Common myeloid progenitor, CD34-positive (primary cell): ENCODE results near the gene PAM.

Experiments
- CTCF ChIA-PET: fragments of 350-600 bp; sonication (Branson Sonifier 250); formaldehyde crosslinking; loops from one replicate; lab custom pipeline; 2021; ENCODE audit warnings: antibody characterized with exemption; lab: Charles Lee
- POLR2A ChIA-PET: fragments of 350-600 bp; sonication (Branson Sonifier 250); formaldehyde crosslinking; loops from one replicate; lab custom pipeline; 2021; ENCODE audit warnings: antibody characterized with exemption; lab: Charles Lee
- DNase-seq, 3 donors: peaks; one replicate each; pipeline versions ENCODE4 v3.0.0 to v3.0.0-alpha.2; 2013
- H3K27ac ChIP-seq, 2 experiments: 1 replicate in 1 of 2; 2 replicates in 1 of 2; pipeline ENCODE4 v1.7.0; 2013; ENCODE audit warnings: inconsistent platforms in 2 of 2, low read length in 2 of 2, mild to moderate bottlenecking in 2 of 2, low read depth in 1 of 2, moderate library complexity in 1 of 2; ENCODE audit not compliant: severe bottlenecking in 2 of 2, insufficient read depth in 1 of 2, poor library complexity in 1 of 2
- H3K27me3 ChIP-seq, 5 experiments: replicated peaks in 2 of 5; 1 replicate in 3 of 5; 2 replicates in 2 of 5; pipeline versions ENCODE4 v1.6.1 to v1.7.0; 2013; ENCODE audit warnings: low read length in 4 of 5, mild to moderate bottlenecking in 2 of 5, moderate library complexity in 2 of 5, inconsistent platforms in 1 of 5; ENCODE audit not compliant: insufficient read depth in 5 of 5, control insufficient read depth in 4 of 5
- H3K36me3 ChIP-seq, 4 experiments: 1 replicate in 2 of 4; 2 replicates in 2 of 4; pipeline versions ENCODE4 v1.6.1 to v1.7.0; 2013; ENCODE audit warnings: low read length in 3 of 4, control low read depth in 1 of 4, mild to moderate bottlenecking in 1 of 4; ENCODE audit not compliant: control insufficient read depth in 4 of 4, insufficient read depth in 4 of 4
- H3K4me1 ChIP-seq, 4 experiments: 1 replicate in 3 of 4; 2 replicates in 1 of 4; pipeline versions ENCODE4 v1.6.1 to v1.7.1; 2013; ENCODE audit warnings: low read length in 3 of 4, mild to moderate bottlenecking in 3 of 4, control low read depth in 1 of 4, inconsistent platforms in 1 of 4, moderate library complexity in 1 of 4; ENCODE audit not compliant: control insufficient read depth in 4 of 4, insufficient read depth in 4 of 4; ENCODE audit errors: control extremely low read depth in 1 of 4
- H3K4me3 ChIP-seq, 7 experiments: 1 replicate in 4 of 7; 2 replicates in 3 of 7; pipeline versions ENCODE4 v1.5.1 to v1.7.0; 2013; ENCODE audit warnings: mild to moderate bottlenecking in 7 of 7, low read length in 6 of 7, moderate library complexity in 6 of 7, inconsistent platforms in 2 of 7, low read depth in 2 of 7, control low read depth in 1 of 7; ENCODE audit not compliant: insufficient read depth in 4 of 7, control insufficient read depth in 1 of 7; ENCODE audit errors: extremely low read depth in 1 of 7
- H3K9me3 ChIP-seq, 5 experiments: 1 replicate in 4 of 5; 2 replicates in 1 of 5; pipeline versions ENCODE4 v1.6.1 to v1.7.1; 2013; ENCODE audit warnings: low read length in 4 of 5, mild to moderate bottlenecking in 2 of 5, inconsistent platforms in 1 of 5, low read depth in 1 of 5, moderate library complexity in 1 of 5; ENCODE audit not compliant: control insufficient read depth in 4 of 5, insufficient read depth in 2 of 5; ENCODE audit errors: control extremely low read depth in 1 of 5
- WGBS: methylation state at CpG from one replicate; pipeline ENCODE4 v1.1.5; 2013; ENCODE audit not compliant: insufficient coverage; 5-methylcytosine and 5-hydroxymethylcytosine counted together

Gene PAM

DNA sequence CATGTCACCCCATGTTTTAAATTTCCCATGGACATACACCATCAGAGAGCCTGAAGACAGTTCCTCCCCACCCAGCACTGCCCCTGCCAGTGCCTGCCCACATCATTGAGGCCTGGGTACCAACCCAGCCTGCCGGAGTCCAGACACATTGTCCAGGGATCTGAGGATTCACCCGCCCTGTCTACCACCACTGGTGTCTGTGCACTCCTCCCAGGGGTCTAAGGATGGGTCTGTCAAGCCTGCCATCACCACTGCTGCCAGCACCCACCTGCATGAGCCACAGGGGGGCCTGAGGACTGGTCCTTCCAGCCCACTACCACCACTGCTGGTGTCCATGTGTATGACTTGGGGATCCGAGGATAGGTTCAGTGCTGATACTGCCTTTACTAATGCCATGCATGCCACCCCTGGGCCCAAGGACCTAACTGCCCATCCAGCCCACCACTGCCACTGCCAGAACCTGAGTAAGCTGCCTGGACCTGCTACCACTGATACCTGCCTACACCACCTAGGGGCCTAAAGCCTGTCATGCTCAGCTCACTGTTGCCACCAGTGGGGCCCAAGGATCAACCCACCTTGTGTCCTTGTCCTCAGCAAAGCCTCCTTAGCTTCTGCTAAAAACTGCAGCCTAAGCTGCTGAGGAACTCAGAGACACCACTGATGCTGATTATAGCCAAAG is 227.0 kb downstream of the PAM start:
- H3K27me3 ChIP-seq = no peaks in the 10 kb centered on the region
- no peak for DNase-seq
- no peak overlapping the region for H3K27ac ChIP-seq
- POLR2A ChIA-PET = no interaction called here
- H3K36me3 ChIP-seq = peaks cover 0 to 7% (median 3%) of the 10 kb centered on the region in 4 experiments
- H3K4me1 ChIP-seq = no peaks in the 10 kb centered on the region
- WGBS = 100% methylated on average over 2 of the region's 3 CpGs
- H3K4me3 ChIP-seq = no peak overlapping the region
- CTCF ChIA-PET = no interaction called here
- H3K9me3 ChIP-seq = peaks cover 3 to 12% (median 6%) of the 10 kb centered on the region in 5 experiments

- ChIA-PET CTCF (no interaction called here), POLR2A (no interaction called here)
- peaks cover 3 to 12% (median 6%) of the 10 kb centered on the region in 5 experiments for H3K9me3 ChIP-seq
- H3K4me1 ChIP-seq = no peaks in the 10 kb centered on the region
- H3K4me3 ChIP-seq = no peak overlapping the region
- no peaks in the 10 kb centered on the region for H3K27me3 ChIP-seq
- no CpG with 5 or more reads among the region's 3 CpGs for WGBS
- no peak overlapping the region for H3K27ac ChIP-seq
- DNase-seq = no peak
- peaks cover 0 to 7% (median 3%) of the 10 kb centered on the region in 4 experiments for H3K36me3 ChIP-seq
Measured at GRCh38 chr5:102986074-102986473, 231.0 kb downstream of the PAM start.

DNA sequence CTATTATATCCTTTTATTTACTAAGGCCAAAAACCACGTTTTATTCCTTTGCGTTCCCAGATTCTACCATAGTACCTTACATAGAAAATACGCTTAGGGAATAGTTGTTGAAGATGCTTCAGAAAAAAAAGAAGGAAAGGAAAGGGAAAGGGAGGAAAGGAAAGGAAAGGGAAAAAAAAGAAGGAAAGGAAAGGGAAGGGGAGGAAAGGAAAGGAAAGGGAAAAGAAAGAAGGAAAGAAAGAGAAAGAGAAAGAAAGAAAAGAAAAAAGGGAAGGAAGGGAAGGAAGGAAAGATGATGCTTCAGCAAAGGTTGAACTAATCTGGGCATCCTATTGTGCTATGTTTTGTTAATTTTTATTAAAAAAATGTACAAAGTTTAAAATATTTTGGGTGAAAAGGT is 233.4 kb downstream of the PAM start:
- POLR2A ChIA-PET = no interaction called here
- CTCF ChIA-PET = no interaction called here
- H3K36me3 ChIP-seq = no peaks in the 10 kb centered on the region

DNA sequence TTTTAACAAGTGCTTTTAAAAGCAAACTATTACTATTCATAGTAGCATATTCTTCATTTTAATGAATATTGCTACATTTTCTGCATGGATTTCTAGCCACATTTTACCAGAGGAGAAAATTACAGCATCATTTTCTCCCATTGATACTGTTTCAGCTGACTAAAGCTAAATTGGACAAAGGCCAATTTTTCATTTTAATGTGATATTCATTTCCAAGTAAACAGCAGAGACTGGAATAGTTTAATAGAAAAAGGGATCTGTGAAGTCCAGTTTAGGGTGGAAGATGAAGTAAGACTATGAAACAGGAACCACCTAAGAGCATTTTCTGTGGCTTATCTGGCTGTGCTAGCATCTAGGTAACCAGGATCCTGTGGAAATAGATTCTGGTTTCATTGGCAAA is 236.7 kb downstream of the PAM start:
- peaks cover 0 to 4% (median 0%) of the 10 kb centered on the region in 4 experiments for H3K36me3 ChIP-seq
- POLR2A ChIA-PET = no interaction called here
- H3K4me1 ChIP-seq = no peaks in the 10 kb centered on the region
- no peak overlapping the region for H3K27ac ChIP-seq
- H3K9me3 ChIP-seq = no peaks in the 10 kb centered on the region
- H3K4me3 ChIP-seq = no peak overlapping the region
- DNase-seq = no peak
- H3K27me3 ChIP-seq = no peaks in the 10 kb centered on the region
- CTCF ChIA-PET = no interaction called here

More for the DNA sequence above, 233.4 kb downstream of the PAM start:
- no peak for DNase-seq
- Histone ChIP-seq H3K27me3 (no peaks in the 10 kb centered on the region), H3K27ac (no peak overlapping the region), H3K4me1 (no peaks in the 10 kb centered on the region), H3K9me3 (peaks cover 0 to 3% (median 3%) of the 10 kb centered on the region in 5 experiments), H3K4me3 (no peak overlapping the region)
- WGBS = no CpG with 5 or more reads among the region's 3 CpGs

DNA sequence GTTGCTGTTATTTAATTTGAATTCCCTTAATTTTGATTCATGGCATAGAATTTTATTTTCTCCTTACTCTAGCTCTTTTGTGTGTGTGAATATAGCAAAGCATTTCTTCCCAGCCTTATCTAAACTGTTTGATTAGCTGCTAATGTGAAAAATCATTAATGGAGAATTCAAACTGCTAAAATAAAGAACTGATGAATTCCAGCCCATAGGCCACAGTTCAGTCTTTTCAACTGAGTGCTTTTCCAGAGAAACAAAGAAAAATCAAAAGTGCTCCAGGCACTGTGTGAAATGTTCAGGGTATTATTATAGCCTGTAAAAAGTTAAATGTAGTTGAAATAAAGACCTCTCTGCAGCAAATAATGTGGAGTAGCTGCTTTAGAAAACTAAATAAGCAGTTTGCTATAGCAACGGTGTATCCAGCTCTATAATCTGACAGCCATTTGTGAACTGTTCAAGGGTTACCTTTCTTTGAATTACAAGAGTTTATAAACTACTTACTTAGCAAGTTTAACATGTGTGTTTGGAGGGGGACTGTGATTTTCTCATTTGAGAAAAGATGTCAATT is 241.0 kb downstream of the PAM start:
- Histone ChIP-seq H3K4me1 (no peaks in the 10 kb centered on the region), H3K4me3 (no peak overlapping the region), H3K36me3 (peaks cover 0 to 4% (median 2%) of the 10 kb centered on the region in 4 experiments), H3K9me3 (peaks cover 0 to 11% (median 1%) of the 10 kb centered on the region in 5 experiments), H3K27me3 (no peaks in the 10 kb centered on the region), H3K27ac (no peak overlapping the region)
- POLR2A ChIA-PET = no interaction called here
- CTCF ChIA-PET = interaction anchor here (1.0 kb wide), 1 partner anchor 25 kb away, joined by 3 read pairs; no protein-coding TSS in a partner anchor
- no peak for DNase-seq
- WGBS = no CpG with 5 or more reads among the region's 1 CpG

DNA sequence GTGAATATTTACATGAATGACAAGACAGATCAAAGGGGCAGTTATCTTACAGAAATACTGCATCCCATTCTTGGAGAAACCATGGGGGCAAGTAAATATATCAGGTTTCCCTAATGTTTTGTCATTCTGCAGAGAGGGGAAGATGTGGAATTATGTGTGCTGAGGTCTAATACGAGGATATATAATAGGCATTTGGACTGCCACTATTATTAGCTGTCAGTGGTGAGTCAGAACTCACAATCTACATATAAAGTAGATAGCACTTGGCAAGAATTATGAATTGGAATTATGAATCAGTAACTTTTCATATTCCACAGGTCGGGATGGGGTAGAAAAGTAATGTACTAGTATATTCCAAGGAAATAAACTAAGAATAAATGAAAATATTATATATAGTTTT is 243.1 kb downstream of the PAM start:
- ChIA-PET POLR2A (no interaction called here), CTCF (no interaction called here)
- no peaks in the 10 kb centered on the region for H3K4me1 ChIP-seq
- no peaks in the 10 kb centered on the region for H3K27me3 ChIP-seq
- WGBS = no CpG with 5 or more reads among the region's 2 CpGs
- H3K4me3 ChIP-seq = no peak overlapping the region
- H3K27ac ChIP-seq = no peak overlapping the region
- no peak for DNase-seq
- peaks cover 0 to 11% (median 1%) of the 10 kb centered on the region in 5 experiments for H3K9me3 ChIP-seq
- H3K36me3 ChIP-seq = peaks cover 0 to 4% (median 2%) of the 10 kb centered on the region in 4 experiments

GRCh38 chr5:102999191-102999590 is 244.1 kb downstream of the PAM start:
- Histone ChIP-seq H3K36me3 (peaks cover 0 to 4% (median 2%) of the 10 kb centered on the region in 4 experiments), H3K27me3 (no peaks in the 10 kb centered on the region), H3K4me3 (no peak overlapping the region), H3K9me3 (peaks cover 0 to 11% (median 1%) of the 10 kb centered on the region in 5 experiments), H3K4me1 (no peaks in the 10 kb centered on the region), H3K27ac (no peak overlapping the region)
- ChIA-PET POLR2A (no interaction called here), CTCF (no interaction called here)
- WGBS = 93% methylated on average over 3 of the region's 3 CpGs
- no peak for DNase-seq
